Transverse colon (tissue), 4 donors: ENCODE data around the gene C6orf62. TPM values are rescaled to one million over a fixed set of nuclear protein-coding genes. Genes with fewer than 3 reads are reported as not detected.
A peak's percentile ranks its signal among the peaks of the same experiment; 100 is the strongest.

Experiments used
- DNase-seq: peaks from one replicate; pipeline ENCODE4 v3.0.0-alpha.2; 2019
- H3K27ac ChIP-seq, 4 donors: fragments of 200-600 bp; sonication (generic); 2 replicates each; pipeline ENCODE4 v1.5.1; 2016 to 2018; ENCODE audit warnings: inconsistent platforms in 4 of 4
- H3K27me3 ChIP-seq: fragments of 200-600 bp; sonication (generic); 2 replicates; pipeline ENCODE4 v1.5.1; 2017; ENCODE audit warnings: inconsistent platforms
- H3K36me3 ChIP-seq, 4 donors: fragments of 200-600 bp; sonication (generic); 2 replicates each; pipeline ENCODE4 v1.5.1; 2017 to 2019; ENCODE audit warnings: inconsistent platforms in 4 of 4
- H3K4me1 ChIP-seq, 4 donors: fragments of 200-600 bp; sonication (generic); 2 replicates each; pipeline ENCODE4 v1.5.1; 2017 to 2020; ENCODE audit warnings: inconsistent platforms in 4 of 4
- H3K4me3 ChIP-seq, 4 donors: fragments of 200-600 bp; sonication (generic); 1 replicate in 1 of 4; 2 replicates in 3 of 4; pipeline versions ENCODE4 v1.5.1 to v1.6.1; 2017 to 2019; ENCODE audit warnings: inconsistent platforms in 4 of 4
- H3K9me3 ChIP-seq, 2 donors: fragments of 200-600 bp; sonication (generic); 2 replicates each; pipeline ENCODE4 v1.5.1; 2017 to 2019; ENCODE audit warnings: inconsistent platforms in 2 of 2
- CTCF ChIP-seq, 5 experiments: fragments of 200-600 bp in 3 of 5; fragments of 450-650 bp in 2 of 5; sonication (generic) in 3 of 5; IDR thresholded peaks; 1 replicate in 2 of 5; 2 replicates in 3 of 5; pipeline ENCODE4 v1.5.1; 2016 to 2017; ENCODE audit warnings: antibody characterized with exemption in 5 of 5, inconsistent platforms in 3 of 5, mild to moderate bottlenecking in 2 of 5, moderate library complexity in 1 of 5
- EP300 ChIP-seq: sonication (generic); formaldehyde crosslinking; IDR thresholded peaks from one replicate; pipeline ENCODE4 v1.6.1; 2017; ENCODE audit warnings: antibody characterized with exemption, low read depth
- POLR2A ChIP-seq: fragments of 450-650 bp; IDR thresholded peaks from one replicate; pipeline ENCODE4 v1.6.1; 2016; ENCODE audit warnings: antibody characterized with exemption, mild to moderate bottlenecking, moderate library complexity
- POLR2AphosphoS5 ChIP-seq, 3 donors: sonication (generic); formaldehyde crosslinking; IDR thresholded peaks; one replicate each; pipeline ENCODE4 v1.6.1; 2016; ENCODE audit warnings: antibody characterized with exemption in 3 of 3
- WGBS, 2 donors: methylation state at CpG; one replicate each; pipeline ENCODE4 v1.1.5; 2018; ENCODE audit warnings: low coverage in 1 of 2; 5-methylcytosine and 5-hydroxymethylcytosine counted together
- in situ Hi-C, 4 donors: fragments of 200-750 bp; cut with MboI; loops; one replicate each; pipeline versions ENCODE4 v1.15.0 to v1.15.1; 2017; ENCODE audit warnings: low sequenced_read_pairs in 3 of 4, low pct_ligation_motif_present in 1 of 4, low pct_unique_long_range_greater_than_20kb in 1 of 4
- intact Hi-C: fragments of 100-400 bp; cut with DNase I; formaldehyde crosslinking; loops from one replicate; pipeline ENCODE4 v1.15.1; 2023; ENCODE audit warnings: low total_unique reads
- total RNA-seq, 4 donors: library from RNA; depleted of rRNA; stranded (reverse); fragments of >200 nt; gene quantifications; one replicate each; pipeline ENCODE4 v1.1.0, GENCODE V29; 2016

The C6orf62 gene
- total RNA-seq, 4 donors from 2014 or later = 29.9 to 64.3 (median 40.9) TPM

GRCh38 chr6:24763578-24763977, 44.6 kb upstream of the C6orf62 start:
- no peak overlapping the region for H3K4me3 ChIP-seq
- DNase-seq = no peak
- peak overlapping the region in 2 of 4 donors; percentile 9 to 33 for H3K27ac ChIP-seq
- H3K9me3 ChIP-seq = no peaks in the 10 kb centered on the region
- TF ChIP-seq EP300 (no peak), POLR2AphosphoS5 (IDR thresholded peaks at IDR 0.05) (no peak), CTCF (IDR thresholded peaks at IDR 0.05) (no peak), POLR2A (no peak)
- H3K27me3 ChIP-seq = no peaks in the 10 kb centered on the region
- no peaks in the 10 kb centered on the region for H3K36me3 ChIP-seq
- in situ Hi-C loops = loop anchor here in 2 of 4 donors (10.0 to 25.0 kb wide), 2 partner anchors 176 to 179 kb away; no protein-coding TSS in a partner anchor
- peaks cover 0 to 12% (median 0%) of the 10 kb centered on the region in 4 donors for H3K4me1 ChIP-seq
- WGBS, 2 donors = 57 to 65% methylated on average over 3 of the region's 3 CpGs
- intact Hi-C loops = loop anchor here (10.0 kb wide), 1 partner anchor 179 kb away; no protein-coding TSS in a partner anchor

DNA sequence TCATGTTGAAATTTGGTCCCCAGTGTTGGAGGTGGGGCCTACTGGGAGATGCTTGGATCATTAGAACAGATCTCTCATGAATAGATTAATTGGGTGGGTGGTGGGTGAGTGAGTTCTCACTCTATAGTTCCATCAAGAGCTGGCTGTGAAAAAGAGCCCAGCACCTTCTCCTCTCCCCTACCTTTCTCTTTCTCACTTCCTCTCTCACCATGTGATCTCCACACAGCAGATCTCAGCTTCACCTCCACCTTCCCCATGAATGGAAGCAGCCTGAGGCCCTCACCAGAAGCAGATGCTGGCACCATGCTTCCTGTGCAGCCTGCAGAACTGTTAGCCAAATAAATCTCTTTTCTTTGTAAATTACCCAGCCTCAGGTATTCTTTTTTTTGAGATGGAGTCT, 42.9 kb upstream of the C6orf62 start:
- Histone ChIP-seq H3K27ac (no peak overlapping the region), H3K9me3 (no peaks in the 10 kb centered on the region), H3K36me3 (no peaks in the 10 kb centered on the region), H3K4me1 (peaks cover 0 to 12% (median 0%) of the 10 kb centered on the region in 4 donors), H3K4me3 (no peak overlapping the region), H3K27me3 (no peaks in the 10 kb centered on the region)
- in situ Hi-C loops = loop anchor here in 2 of 4 donors (10.0 to 25.0 kb wide), 2 partner anchors 175 to 177 kb away; no protein-coding TSS in a partner anchor
- no peak for DNase-seq
- no peak for TF ChIP-seq CTCF (IDR thresholded peaks at IDR 0.05)
- no peak for TF ChIP-seq POLR2A
- no peak for TF ChIP-seq POLR2AphosphoS5 (IDR thresholded peaks at IDR 0.05)
- no peak for TF ChIP-seq EP300
- intact Hi-C loops = loop anchor here (10.0 kb wide), 1 partner anchor 177 kb away; no protein-coding TSS in a partner anchor

- Histone ChIP-seq H3K4me1 (peaks cover 0 to 12% (median 0%) of the 10 kb centered on the region in 4 donors), H3K9me3 (no peaks in the 10 kb centered on the region), H3K27me3 (no peaks in the 10 kb centered on the region), H3K36me3 (no peaks in the 10 kb centered on the region), H3K4me3 (no peak overlapping the region), H3K27ac (no peak overlapping the region)
- WGBS, 2 donors = 90% methylated on average over 15 of the region's 17 CpGs; no CpG with 5 or more reads in 1 of the 2 donors
- in situ Hi-C loops = loop anchor here in 2 of 4 donors (10.0 to 25.0 kb wide), 2 partner anchors 174 to 177 kb away; no protein-coding TSS in a partner anchor
- TF ChIP-seq POLR2A (no peak), CTCF (IDR thresholded peaks at IDR 0.05) (no peak), POLR2AphosphoS5 (IDR thresholded peaks at IDR 0.05) (no peak), EP300 (no peak)
- intact Hi-C loops = loop anchor here (10.0 kb wide), 1 partner anchor 177 kb away; no protein-coding TSS in a partner anchor
- DNase-seq = peak; percentile 28
Observed at GRCh38 chr6:24761193-24761835, 42.4 kb upstream of the C6orf62 start.

DNA sequence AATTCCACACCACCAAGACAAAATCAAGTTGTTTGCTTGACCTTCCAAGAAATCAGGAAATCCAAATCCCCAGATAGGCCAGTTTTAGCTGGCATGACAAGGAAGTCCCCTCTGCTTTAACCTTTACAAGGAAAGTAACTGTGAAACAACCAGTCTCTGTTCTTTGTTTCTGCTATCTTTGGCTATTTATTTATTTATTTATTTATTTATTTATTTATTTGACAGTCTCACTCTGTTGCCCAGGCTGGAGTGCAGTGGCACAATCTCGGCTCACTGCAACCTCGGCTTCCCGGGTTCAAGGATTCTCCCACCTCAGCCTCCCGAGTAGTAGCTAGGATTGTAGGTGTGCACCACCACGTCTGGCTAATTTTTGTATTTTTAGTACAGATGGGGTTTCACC, 41.3 kb upstream of the C6orf62 start:
- Histone ChIP-seq H3K4me1 (peaks cover 0 to 12% (median 0%) of the 10 kb centered on the region in 4 donors), H3K9me3 (no peaks in the 10 kb centered on the region), H3K27ac (no peak overlapping the region), H3K36me3 (no peaks in the 10 kb centered on the region), H3K27me3 (no peaks in the 10 kb centered on the region), H3K4me3 (no peak overlapping the region)
- in situ Hi-C loops (loop anchor here in 2 of 4 donors (10.0 to 25.0 kb wide), 2 partner anchors 173 to 175 kb away; no protein-coding TSS in a partner anchor), intact Hi-C loops (loop anchor here (10.0 kb wide), 1 partner anchor 175 kb away; no protein-coding TSS in a partner anchor)
- TF ChIP-seq POLR2AphosphoS5 (IDR thresholded peaks at IDR 0.05) = no peak
- no peak for TF ChIP-seq CTCF (IDR thresholded peaks at IDR 0.05)
- no peak for TF ChIP-seq POLR2A
- no peak for TF ChIP-seq EP300
- DNase-seq = no peak
- WGBS, 2 donors = 99% methylated on average over 5 of the region's 5 CpGs; no CpG with 5 or more reads in 1 of the 2 donors
